ENCODE measurements around the gene TCFL5.

The TCFL5 gene

GRCh38 chr20:62802026-62802712 lies 59.5 kb downstream of the TCFL5 start:
- no peaks in the 10 kb centered on the region for H3K27me3 ChIP-seq (ENCODE audit: low read depth, low read length)
- H3K9me3 ChIP-seq (ENCODE audit: insufficient read depth, low read length) = no peaks in the 10 kb centered on the region
- H3K36me3 ChIP-seq (replicated peaks; ENCODE audit: low read depth, low read length) = peaks cover 59% of the 10 kb centered on the region
- peaks cover 24% of the 10 kb centered on the region for H4K20me1 ChIP-seq (ENCODE audit: insufficient read depth, low read length)
- H3K9ac ChIP-seq (ENCODE audit: low read length) = no peak overlapping the region
- no peak overlapping the region for H3K4me2 ChIP-seq (ENCODE audit: low read length)
- peaks cover 26% of the 10 kb centered on the region for H3K4me1 ChIP-seq (ENCODE audit: low read length)
- TF ChIP-seq EZH2phosphoT487 (IDR thresholded peaks at IDR 0.05; ENCODE audit: low read depth) (no peak), CTCF (IDR thresholded peaks at IDR 0.05; ENCODE audit: low read depth, low read length) (no peak)
- no peak overlapping the region for H3K4me3 ChIP-seq (ENCODE audit: low read length)
- no peak overlapping the region for H3K27ac ChIP-seq (ENCODE audit: low read length)
- no peak overlapping the region for H2AFZ ChIP-seq (ENCODE audit: low read depth, low read length)
- peaks cover 30% of the 10 kb centered on the region for H3K79me2 ChIP-seq (ENCODE audit: low read length)

GRCh38 chr20:62801284-62802010 lies 60.2 kb downstream of the TCFL5 start:
- no peak for TF ChIP-seq EZH2phosphoT487 (IDR thresholded peaks at IDR 0.05; ENCODE audit: low read depth)
- TF ChIP-seq CTCF (IDR thresholded peaks at IDR 0.05; ENCODE audit: low read depth, low read length) = no peak
- peaks cover 52% of the 10 kb centered on the region for H3K36me3 ChIP-seq (replicated peaks; ENCODE audit: low read depth, low read length)
- no peaks in the 10 kb centered on the region for H3K9me3 ChIP-seq (ENCODE audit: insufficient read depth, low read length)
- no peaks in the 10 kb centered on the region for H3K27me3 ChIP-seq (ENCODE audit: low read depth, low read length)
- peaks cover 27% of the 10 kb centered on the region for H3K79me2 ChIP-seq (ENCODE audit: low read length)
- no peak overlapping the region for H3K27ac ChIP-seq (ENCODE audit: low read length)
- H3K9ac ChIP-seq (ENCODE audit: low read length) = no peak overlapping the region
- H3K4me1 ChIP-seq (ENCODE audit: low read length) = peaks cover 22% of the 10 kb centered on the region
- H3K4me3 ChIP-seq (ENCODE audit: low read length) = no peak overlapping the region
- H4K20me1 ChIP-seq (ENCODE audit: insufficient read depth, low read length) = peaks cover 19% of the 10 kb centered on the region
- H2AFZ ChIP-seq (ENCODE audit: low read depth, low read length) = no peak overlapping the region
- no peak overlapping the region for H3K4me2 ChIP-seq (ENCODE audit: low read length)

GRCh38 chr20:62800314-62801259 lies 61.0 kb downstream of the TCFL5 start:
- no peaks in the 10 kb centered on the region for H3K9me3 ChIP-seq (ENCODE audit: insufficient read depth, low read length)
- H3K79me2 ChIP-seq (ENCODE audit: low read length) = peaks cover 18% of the 10 kb centered on the region
- no peak overlapping the region for H3K4me3 ChIP-seq (ENCODE audit: low read length)
- no peak overlapping the region for H2AFZ ChIP-seq (ENCODE audit: low read depth, low read length)
- peaks cover 15% of the 10 kb centered on the region for H3K4me1 ChIP-seq (ENCODE audit: low read length)
- no peak overlapping the region for H3K27ac ChIP-seq (ENCODE audit: low read length)
- no peak overlapping the region for H3K4me2 ChIP-seq (ENCODE audit: low read length)
- peaks cover 10% of the 10 kb centered on the region for H4K20me1 ChIP-seq (ENCODE audit: insufficient read depth, low read length)
- H3K36me3 ChIP-seq (replicated peaks; ENCODE audit: low read depth, low read length) = peaks cover 45% of the 10 kb centered on the region
- H3K9ac ChIP-seq (ENCODE audit: low read length) = no peak overlapping the region
- no peak for TF ChIP-seq CTCF (IDR thresholded peaks at IDR 0.05; ENCODE audit: low read depth, low read length)
- no peak for TF ChIP-seq EZH2phosphoT487 (IDR thresholded peaks at IDR 0.05; ENCODE audit: low read depth)
- H3K27me3 ChIP-seq (ENCODE audit: low read depth, low read length) = no peaks in the 10 kb centered on the region

Measured in OCI-LY3 (cell line).